WERI-Rb-1 (cell line): ENCODE measurements around the gene IPO9.
A peak's percentile ranks its signal among the peaks of the same experiment; 100 is the strongest.

Experiments used
- DNase-seq: peaks from one replicate; pipeline ENCODE4 v3.0.0-alpha.2; 2020
- H3K27ac ChIP-seq: fragments of 250-450 bp; sonication (Bioruptor Pico); 2 replicates; pipeline ENCODE4 v1.5.1; 2020; ENCODE audit warnings: mild to moderate bottlenecking, moderate library complexity
- H3K27me3 ChIP-seq: fragments of 250-450 bp; sonication (Bioruptor Pico); 2 replicates; pipeline ENCODE4 v1.5.1; 2021; ENCODE audit warnings: mild to moderate bottlenecking, low read depth, moderate library complexity; ENCODE audit not compliant: insufficient read depth, severe bottlenecking
- H3K36me3 ChIP-seq: fragments of 250-450 bp; sonication (Bioruptor Pico); 2 replicates; pipeline ENCODE4 v1.5.1; 2020; ENCODE audit warnings: mild to moderate bottlenecking, moderate library complexity
- H3K4me3 ChIP-seq: 2 replicates; pipeline ENCODE4 v1.5.1; 2011; ENCODE audit warnings: low read depth, mild to moderate bottlenecking, control low read depth, low read length
- H3K9me3 ChIP-seq: fragments of 250-450 bp; sonication (Bioruptor Pico); 2 replicates; pipeline ENCODE4 v1.5.1; 2021; ENCODE audit warnings: mild to moderate bottlenecking, moderate library complexity; ENCODE audit not compliant: severe bottlenecking
- TF ChIP-seq, protein P1 (sequence below): IDR thresholded peaks from 2 replicates; pipeline ENCODE4 v1.5.1; 2011; ENCODE audit warnings: low read depth, mild to moderate bottlenecking, control low read depth, inconsistent platforms, low read length

The IPO9 gene

DNA sequence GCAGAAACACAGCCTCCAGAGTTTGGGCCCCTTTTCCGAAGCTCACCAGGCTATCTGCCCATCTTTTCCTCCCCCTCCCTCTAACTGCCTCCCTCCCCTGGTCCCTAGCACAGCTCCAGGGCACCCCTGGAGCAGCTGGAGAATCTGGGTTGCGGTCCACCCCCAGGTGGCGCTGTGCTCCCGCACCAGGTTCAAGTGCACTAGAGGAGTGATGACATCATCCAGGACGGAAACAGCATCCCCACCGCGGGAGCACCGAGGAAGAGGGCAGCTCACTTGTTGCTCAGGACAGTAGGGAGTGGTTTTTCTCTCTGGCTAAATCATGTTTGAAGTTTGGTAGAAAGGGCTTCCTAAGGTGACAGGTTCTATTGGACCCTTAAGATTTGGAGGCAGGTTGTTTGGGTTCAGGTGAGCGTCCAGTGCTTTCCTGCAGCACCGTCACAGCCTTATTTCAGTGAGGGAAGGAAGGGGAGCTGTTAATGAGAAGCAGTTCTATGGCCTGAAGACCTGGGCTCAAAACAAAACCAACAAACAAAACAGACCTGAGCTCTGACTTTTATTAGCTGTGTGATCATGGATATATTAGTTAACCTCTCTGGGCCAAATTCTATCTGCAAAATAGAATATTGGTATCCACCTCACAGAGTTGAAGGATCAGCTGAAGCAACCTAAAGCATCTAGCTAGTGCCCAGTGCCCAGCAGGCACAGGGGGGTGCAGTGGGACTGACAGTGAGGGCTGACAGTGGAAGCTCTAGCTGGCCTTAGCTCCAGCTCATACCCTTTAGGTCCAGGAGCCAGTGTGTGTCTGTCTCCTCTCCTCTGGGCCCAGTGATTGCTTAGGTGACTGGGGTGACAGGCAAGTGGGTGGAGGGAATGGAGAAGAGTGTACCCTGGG lies 67.2 kb downstream of the IPO9 start:
- H3K27ac ChIP-seq = peak overlapping the region; percentile 26
- H3K9me3 ChIP-seq = no peaks in the 10 kb centered on the region
- no peak overlapping the region for H3K4me3 ChIP-seq
- TF ChIP-seq, protein P1, sequence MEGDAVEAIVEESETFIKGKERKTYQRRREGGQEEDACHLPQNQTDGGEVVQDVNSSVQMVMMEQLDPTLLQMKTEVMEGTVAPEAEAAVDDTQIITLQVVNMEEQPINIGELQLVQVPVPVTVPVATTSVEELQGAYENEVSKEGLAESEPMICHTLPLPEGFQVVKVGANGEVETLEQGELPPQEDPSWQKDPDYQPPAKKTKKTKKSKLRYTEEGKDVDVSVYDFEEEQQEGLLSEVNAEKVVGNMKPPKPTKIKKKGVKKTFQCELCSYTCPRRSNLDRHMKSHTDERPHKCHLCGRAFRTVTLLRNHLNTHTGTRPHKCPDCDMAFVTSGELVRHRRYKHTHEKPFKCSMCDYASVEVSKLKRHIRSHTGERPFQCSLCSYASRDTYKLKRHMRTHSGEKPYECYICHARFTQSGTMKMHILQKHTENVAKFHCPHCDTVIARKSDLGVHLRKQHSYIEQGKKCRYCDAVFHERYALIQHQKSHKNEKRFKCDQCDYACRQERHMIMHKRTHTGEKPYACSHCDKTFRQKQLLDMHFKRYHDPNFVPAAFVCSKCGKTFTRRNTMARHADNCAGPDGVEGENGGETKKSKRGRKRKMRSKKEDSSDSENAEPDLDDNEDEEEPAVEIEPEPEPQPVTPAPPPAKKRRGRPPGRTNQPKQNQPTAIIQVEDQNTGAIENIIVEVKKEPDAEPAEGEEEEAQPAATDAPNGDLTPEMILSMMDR = peak; percentile 100
- peaks cover 11% of the 10 kb centered on the region for H3K36me3 ChIP-seq
- no peaks in the 10 kb centered on the region for H3K27me3 ChIP-seq
- peak; percentile 99 for DNase-seq

DNA sequence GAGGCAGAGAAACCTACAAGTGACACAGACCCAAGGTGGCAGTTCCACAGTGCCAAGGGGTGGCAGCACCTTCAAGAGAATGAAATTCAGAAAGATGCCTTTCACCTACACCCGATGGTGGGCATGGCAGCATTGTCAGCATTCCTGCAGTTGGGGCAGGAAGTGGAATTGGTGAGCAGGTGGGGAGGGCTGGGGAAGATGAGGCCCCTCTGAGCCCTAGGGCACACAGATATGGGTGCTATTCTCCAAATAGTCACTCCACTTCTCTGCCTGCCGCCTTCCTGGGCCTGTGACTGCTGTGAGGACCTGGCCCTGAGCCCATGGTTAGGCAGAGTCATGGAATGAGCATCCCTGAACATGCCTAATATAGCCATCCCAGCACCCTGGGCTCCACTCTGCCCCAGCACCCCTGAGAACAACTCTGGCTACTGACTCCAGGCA lies 68.0 kb downstream of the IPO9 start:
- Histone ChIP-seq H3K9me3 (no peaks in the 10 kb centered on the region), H3K27ac (no peak overlapping the region), H3K27me3 (no peaks in the 10 kb centered on the region), H3K36me3 (peaks cover 11% of the 10 kb centered on the region), H3K4me3 (no peak overlapping the region)
- peak; percentile 81 for DNase-seq
- TF ChIP-seq, protein P1 = peak; percentile 87

DNA sequence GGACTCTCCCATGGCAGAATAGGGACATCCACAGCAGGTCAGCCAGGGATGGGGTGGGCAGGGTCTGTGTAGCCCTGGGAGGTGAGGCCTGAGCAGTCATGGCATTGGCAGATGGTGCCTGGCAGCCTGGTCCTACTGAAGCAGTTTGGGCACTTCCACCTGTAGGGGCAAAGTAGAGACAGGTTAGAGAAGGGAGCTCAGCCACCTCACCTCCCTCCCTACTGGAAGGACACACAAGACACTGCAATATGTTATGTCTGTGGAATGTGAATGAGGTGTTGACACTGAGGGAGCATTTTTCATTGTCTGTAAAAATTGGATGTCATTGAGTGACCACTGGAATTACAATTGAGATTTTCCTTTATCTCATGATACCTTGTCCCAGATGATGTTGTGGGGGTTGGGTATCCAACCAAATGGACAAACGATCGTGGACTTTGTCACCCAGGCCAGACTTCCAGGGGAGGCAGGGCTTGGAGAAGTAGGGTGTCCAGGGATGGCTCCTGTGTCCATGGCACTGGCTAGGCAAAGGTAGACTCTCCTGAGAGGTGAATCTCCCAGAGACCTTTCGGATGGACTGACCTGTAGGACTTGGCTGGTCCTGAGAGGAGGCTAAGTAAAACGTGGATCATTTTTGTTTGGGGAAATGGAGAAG lies 69.4 kb downstream of the IPO9 start:
- no peak overlapping the region for H3K4me3 ChIP-seq
- no peaks in the 10 kb centered on the region for H3K9me3 ChIP-seq
- no peak overlapping the region for H3K27ac ChIP-seq
- DNase-seq = peak; percentile 30
- H3K27me3 ChIP-seq = no peaks in the 10 kb centered on the region
- peaks cover 5% of the 10 kb centered on the region; the same call in 1 of the 2 replicates for H3K36me3 ChIP-seq
- TF ChIP-seq, protein P1 = no peak

DNA sequence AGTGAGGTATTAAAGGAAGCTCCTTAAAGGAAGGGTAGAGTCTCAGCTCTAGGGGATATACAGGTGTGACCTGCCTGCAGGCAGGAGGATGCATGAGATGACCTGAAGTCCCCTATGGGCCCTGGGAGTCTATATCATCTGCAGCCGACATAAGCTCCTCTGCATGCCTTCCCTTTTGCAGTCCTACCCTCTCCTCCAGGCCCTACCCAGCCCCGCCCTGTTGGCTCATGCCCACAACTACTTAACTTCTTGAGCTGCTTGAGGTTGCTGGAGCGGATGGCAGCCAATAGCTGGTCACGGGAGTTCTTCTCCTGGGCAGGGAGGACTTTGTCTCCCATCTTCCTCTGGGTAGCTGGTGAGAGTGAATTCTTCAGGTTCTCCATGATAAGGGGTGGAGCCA lies 70.0 kb downstream of the IPO9 start:
- Histone ChIP-seq H3K27me3 (no peaks in the 10 kb centered on the region), H3K4me3 (no peak overlapping the region), H3K27ac (no peak overlapping the region), H3K36me3 (peaks cover 5% of the 10 kb centered on the region; the same call in 1 of the 2 replicates), H3K9me3 (no peaks in the 10 kb centered on the region)
- TF ChIP-seq, protein P1 = no peak
- no peak for DNase-seq

DNA sequence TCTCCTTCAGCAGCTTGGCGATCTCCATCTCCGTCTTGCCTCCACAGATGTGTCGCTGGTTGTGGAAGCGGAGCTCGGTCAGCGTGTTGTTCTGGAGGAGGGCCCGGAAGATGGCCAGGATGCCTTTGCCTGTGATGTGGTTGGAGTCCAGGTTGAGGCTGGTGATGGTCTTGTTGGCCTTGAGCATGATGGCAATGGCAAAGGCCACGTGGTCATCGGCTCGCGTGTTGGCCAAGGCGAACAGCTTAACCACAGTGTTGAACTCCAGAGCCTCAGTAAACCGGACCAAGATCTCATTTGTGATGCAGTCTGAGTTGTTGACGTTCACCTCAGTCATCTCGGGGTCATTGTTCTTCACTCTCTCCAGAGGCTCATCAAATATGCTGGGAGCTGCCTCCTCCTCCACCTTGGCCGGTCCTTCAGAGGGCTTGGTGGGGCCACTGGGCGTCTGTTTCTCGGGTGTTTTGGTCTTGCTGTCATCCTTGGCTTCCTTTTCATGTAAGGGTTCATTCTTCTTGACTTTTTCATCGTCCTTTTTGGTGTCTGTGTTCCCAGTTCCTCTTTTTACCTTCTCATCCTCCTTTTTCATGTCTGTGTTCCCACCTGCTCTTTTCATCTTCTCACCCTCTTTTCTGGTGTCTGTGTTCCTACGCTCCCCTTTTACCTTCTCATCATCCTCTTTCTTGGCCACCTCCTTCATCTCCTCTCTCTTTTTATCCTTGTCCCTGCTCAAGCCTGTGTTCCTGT lies 70.9 kb downstream of the IPO9 start:
- H3K27ac ChIP-seq = no peak overlapping the region

More for the DNA sequence above, 70.9 kb downstream of the IPO9 start:
- TF ChIP-seq, protein P1 = no peak
- H3K9me3 ChIP-seq = no peaks in the 10 kb centered on the region
- no peaks in the 10 kb centered on the region for H3K27me3 ChIP-seq
- DNase-seq = no peak
- no peak overlapping the region for H3K4me3 ChIP-seq
- H3K36me3 ChIP-seq = peaks cover 5% of the 10 kb centered on the region; the same call in 1 of the 2 replicates
